Skeletal muscle cell (primary cell): ENCODE measurements around the gene CPED1.
"Not testable (repeated sequence)": the region's sequence is repeated elsewhere in the genome, so short reads cannot be mapped to it uniquely, and the experiment has no call there.

Experiments
- DNase-seq: peaks from one replicate; pipeline ENCODE4 v3.0.0-alpha.2; 2010; ENCODE audit warnings: low read depth
- H3K4me3 ChIP-seq: 2 replicates; pipeline ENCODE4 v1.5.1; 2011; ENCODE audit warnings: low read depth, mild to moderate bottlenecking, control low read depth, low read length, moderate library complexity

Gene CPED1

GRCh38 chr7:121282129-121282528 is 293.6 kb downstream of the CPED1 start:
- no peak overlapping the region for H3K4me3 ChIP-seq
- no peak for DNase-seq

DNA sequence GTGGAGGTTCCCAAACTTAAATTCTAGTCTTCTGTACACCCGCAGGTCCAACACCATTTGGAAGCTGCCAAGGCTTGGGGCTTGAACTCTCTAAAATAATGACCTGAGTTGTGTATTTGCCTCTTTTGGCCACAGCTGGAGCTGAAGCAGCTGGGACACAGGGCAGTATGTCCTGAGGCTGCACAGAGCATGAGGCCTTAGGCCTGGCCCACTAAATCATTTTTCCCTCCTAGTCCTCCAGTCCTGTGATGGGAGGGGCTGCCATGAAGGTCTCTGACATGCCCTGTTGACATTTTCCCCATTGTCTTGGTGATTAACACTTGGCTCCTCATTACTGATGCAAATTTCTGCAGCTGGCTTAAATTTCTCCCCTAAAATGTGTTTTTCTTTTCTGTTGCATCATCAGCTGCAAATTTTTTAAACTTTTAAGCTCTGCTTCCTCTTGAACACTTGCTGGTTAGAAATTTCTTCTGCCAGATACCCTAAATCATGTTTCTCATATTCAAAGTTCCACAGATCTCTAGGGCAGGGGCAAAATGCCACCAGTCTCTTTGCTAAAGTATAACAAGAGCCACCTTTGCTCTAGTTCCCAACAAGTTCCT is 296.7 kb downstream of the CPED1 start:
- no peak for DNase-seq
- no peak overlapping the region for H3K4me3 ChIP-seq

GRCh38 chr7:121286186-121286585 is 297.7 kb downstream of the CPED1 start:
- DNase-seq, result no peak
- no peak overlapping the region for H3K4me3 ChIP-seq

DNA sequence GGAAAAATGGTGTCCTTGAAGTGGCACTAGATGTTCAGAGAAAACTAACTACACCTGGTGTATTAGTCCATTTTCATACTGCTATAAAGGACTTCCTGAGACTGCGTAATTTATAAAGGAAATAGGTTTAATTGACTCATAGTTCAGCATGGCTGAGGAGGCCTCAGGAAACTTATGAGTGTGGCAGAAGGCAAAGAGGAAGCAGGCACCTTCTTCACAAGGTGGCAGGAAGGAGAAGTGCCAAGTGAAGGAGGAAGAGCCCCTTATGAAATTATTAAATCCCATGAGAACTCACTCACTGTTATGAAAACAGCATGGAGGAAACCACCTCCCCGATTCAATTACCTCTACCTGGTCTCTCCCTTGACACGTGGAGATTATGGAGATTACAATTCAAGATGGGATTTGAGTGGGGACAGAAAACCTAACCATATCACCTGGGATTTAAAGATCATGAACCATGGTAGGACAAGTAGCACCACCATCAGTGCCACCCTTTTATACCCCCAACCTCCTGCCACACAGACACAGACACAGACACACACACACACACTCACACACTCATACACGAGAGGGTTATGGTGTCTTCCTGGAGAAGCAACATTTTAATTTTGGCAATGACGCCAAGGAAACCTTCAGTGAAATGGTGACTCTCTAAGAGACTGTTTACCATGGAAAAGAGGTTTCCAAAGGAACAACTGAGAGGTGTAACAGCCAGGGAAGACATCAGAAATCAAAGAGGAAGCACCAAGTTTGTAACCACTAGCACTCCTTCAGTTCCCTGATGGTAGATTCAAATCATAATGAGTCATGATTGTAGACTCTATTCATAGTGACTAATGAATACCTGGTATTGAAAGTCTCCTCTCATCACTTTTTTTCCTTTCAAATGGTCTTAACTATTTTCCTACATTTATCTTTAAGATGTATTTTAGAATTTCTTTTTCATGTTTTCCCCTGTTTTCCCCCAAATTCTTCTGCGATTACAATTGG is 298.5 kb downstream of the CPED1 start:
- no peak overlapping the region for H3K4me3 ChIP-seq
- DNase-seq, result no peak

DNA sequence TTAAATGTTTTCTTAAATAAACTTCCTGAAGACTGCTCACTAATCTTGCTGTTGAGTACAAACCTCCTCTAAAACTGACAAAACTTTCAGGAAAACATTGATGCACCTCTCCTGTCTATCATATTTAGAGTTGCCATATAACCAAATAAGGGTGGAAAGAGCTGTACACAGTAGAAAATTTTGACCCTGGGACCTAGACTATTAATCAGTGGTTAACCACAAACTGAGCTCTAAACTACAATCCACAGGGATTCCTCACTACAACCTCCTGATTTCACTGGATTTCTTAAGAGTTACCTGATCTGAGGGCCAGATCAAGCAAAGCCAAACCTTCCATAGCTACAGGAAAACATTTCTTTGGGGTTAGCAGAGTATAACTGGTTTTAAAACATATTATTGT is 300.4 kb downstream of the CPED1 start:
- DNase-seq, result peak; percentile 65

DNA sequence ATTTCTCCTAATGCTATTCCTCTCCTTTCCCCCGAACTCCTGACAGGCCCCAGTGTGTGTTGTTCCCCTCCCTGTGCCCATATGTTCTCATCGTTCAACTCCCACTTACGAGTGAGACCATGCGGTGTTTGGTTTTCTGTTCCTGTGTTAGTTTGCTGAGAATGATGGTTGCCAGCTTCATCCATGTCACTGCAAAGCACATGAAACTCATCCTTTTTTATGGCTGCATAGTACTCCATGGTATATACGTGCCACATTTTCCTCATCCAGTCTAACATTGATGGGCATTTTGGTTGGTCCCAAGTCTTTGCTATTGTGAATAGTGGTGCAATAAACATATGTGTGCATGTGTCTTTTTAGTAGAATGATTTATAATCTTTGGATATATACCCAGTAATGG is 301.4 kb downstream of the CPED1 start:
- DNase-seq, H3K4me3 ChIP-seq: not testable (repeated sequence)

More for the DNA sequence above, 300.4 kb downstream of the CPED1 start:
- H3K4me3 ChIP-seq, result no peak overlapping the region

GRCh38 chr7:121294448-121294992 is 306.0 kb downstream of the CPED1 start:
- H3K4me3 ChIP-seq, result no peak overlapping the region
- DNase-seq, result no peak

DNA sequence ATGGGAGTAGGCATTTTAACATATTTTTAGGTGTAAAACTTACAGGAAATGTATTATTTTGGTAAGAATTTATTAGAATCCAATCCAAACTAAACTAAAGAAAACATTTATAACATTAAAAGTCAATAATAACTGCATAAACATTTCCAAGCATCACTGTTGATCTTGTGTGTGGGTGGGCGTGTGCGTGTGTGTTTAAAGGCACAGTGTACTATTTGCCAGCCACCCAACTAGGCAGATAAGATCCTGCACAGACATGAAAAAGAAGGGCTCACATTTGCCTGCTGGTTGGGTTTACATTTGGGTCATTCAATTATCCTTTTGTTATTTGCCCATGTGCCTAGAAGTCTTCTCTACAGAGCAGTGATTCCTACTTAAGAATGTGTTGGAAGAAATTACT is 309.3 kb downstream of the CPED1 start:
- no peak overlapping the region for H3K4me3 ChIP-seq
- no peak for DNase-seq

- no peak for DNase-seq
- no peak overlapping the region for H3K4me3 ChIP-seq
These were observed 310.3 kb downstream of the CPED1 start for GRCh38 chr7:121298831-121299239.

GRCh38 chr7:121300685-121301420 is 312.3 kb downstream of the CPED1 start:
- H3K4me3 ChIP-seq, result no peak overlapping the region
- DNase-seq, result no peak

GRCh38 chr7:121301446-121302213 is 313.1 kb downstream of the CPED1 start:
- H3K4me3 ChIP-seq, result no peak overlapping the region
- DNase-seq, result no peak

- peak; percentile 13 for DNase-seq
- H3K4me3 ChIP-seq, result no peak overlapping the region
These were observed 313.8 kb downstream of the CPED1 start for GRCh38 chr7:121302214-121302745.

GRCh38 chr7:121303422-121304101 is 315.1 kb downstream of the CPED1 start:
- no peak for DNase-seq
- H3K4me3 ChIP-seq, result no peak overlapping the region

- no peak overlapping the region for H3K4me3 ChIP-seq
- DNase-seq, result no peak
These were observed 315.7 kb downstream of the CPED1 start for GRCh38 chr7:121304102-121304658.

GRCh38 chr7:121305109-121305508 is 316.6 kb downstream of the CPED1 start:
- DNase-seq, result no peak
- H3K4me3 ChIP-seq, result no peak overlapping the region

GRCh38 chr7:121306565-121306964 is 318.1 kb downstream of the CPED1 start:
- DNase-seq, result no peak

GRCh38 chr7:121307021-121307574 is 318.6 kb downstream of the CPED1 start:
- no peak for DNase-seq
- no peak overlapping the region for H3K4me3 ChIP-seq

More at GRCh38 chr7:121306565-121306964, 318.1 kb downstream of the CPED1 start:
- H3K4me3 ChIP-seq, result no peak overlapping the region
